ENCODE data around the gene ZNF442. TPM values are rescaled to one million over a fixed set of nuclear protein-coding genes. Genes with fewer than 3 reads are reported as not detected.
A peak's percentile ranks its signal among the peaks of the same experiment; 100 is the strongest.
"Not testable (repeated sequence)": the region's sequence is repeated elsewhere in the genome, so short reads cannot be mapped to it uniquely, and the experiment has no call there.

Gene ZNF442
- total RNA-seq, 1 experiment from 2014 or later, result 0.44 TPM

GRCh38 chr19:12364391-12365235 is 870 bp downstream of the ZNF442 start:
- H3K9me3 Mint-ChIP-seq (ENCODE audit: unreplicated experiment), result peaks cover 16% of the 10 kb centered on the region
- intact Hi-C loops (cut with micrococcal nuclease), result no loop called here

GRCh38 chr19:12362236-12362635 is 3.2 kb downstream of the ZNF442 start:
- intact Hi-C loops (cut with micrococcal nuclease); H3K27me3 Mint-ChIP-seq (ENCODE audit: insufficient read depth, unreplicated experiment); H3K36me3 Mint-ChIP-seq (ENCODE audit: insufficient read depth, unreplicated experiment); H3K4me3 Mint-ChIP-seq (ENCODE audit: unreplicated experiment); H3K27ac Mint-ChIP-seq (ENCODE audit: low read depth, unreplicated experiment); POLR2A ChIA-PET; H3K4me1 Mint-ChIP-seq (ENCODE audit: insufficient read depth, unreplicated experiment); DNase-seq (ENCODE audit: unreplicated experiment); BruUV-seq (replicated peaks); H3K9me3 Mint-ChIP-seq (ENCODE audit: unreplicated experiment): not testable (repeated sequence)
- CTCF ChIA-PET, result interaction anchor here (1.0 kb wide), 1 partner anchor 39 kb away, joined by 4 read pairs; the partner anchor contains the start of gene ZNF799

More at GRCh38 chr19:12364391-12365235, 870 bp downstream of the ZNF442 start:
- no TSS peak for BruUV-seq (replicated peaks)
- no peak for DNase-seq (ENCODE audit: unreplicated experiment)
- Mint-ChIP-seq H3K36me3 (ENCODE audit: insufficient read depth, unreplicated experiment) (no peaks in the 10 kb centered on the region), H3K4me3 (ENCODE audit: unreplicated experiment) (peak overlapping the region; percentile 82), H3K4me1 (ENCODE audit: insufficient read depth, unreplicated experiment) (no peaks in the 10 kb centered on the region), H3K27me3 (ENCODE audit: insufficient read depth, unreplicated experiment) (no peaks in the 10 kb centered on the region), H3K27ac (ENCODE audit: low read depth, unreplicated experiment) (no peak overlapping the region)
- ChIA-PET POLR2A (interaction anchor here (0.6 to 1.7 kb wide), 5 partner anchors 31 to 741 kb away, joined by 3 to 11 read pairs (median 5); partner anchors contain the start of genes ZNF136, ZNF44 and ZNF563), CTCF (interaction anchor here (0.6 to 1.1 kb wide), 3 partner anchors 8 to 194 kb away, joined by 3 to 4 read pairs (median 3); partner anchors contain the start of gene ZNF563)
- TF ChIP-seq CTCF (IDR thresholded peaks at IDR 0.05; ENCODE audit: unreplicated experiment), result no peak

- no peak for TF ChIP-seq CTCF (IDR thresholded peaks at IDR 0.05; ENCODE audit: unreplicated experiment)
- DNase-seq (ENCODE audit: unreplicated experiment), result no peak
- no peaks in the 10 kb centered on the region for H3K4me1 Mint-ChIP-seq (ENCODE audit: insufficient read depth, unreplicated experiment)
- H3K27me3 Mint-ChIP-seq (ENCODE audit: insufficient read depth, unreplicated experiment), result no peaks in the 10 kb centered on the region
- intact Hi-C loops (cut with micrococcal nuclease), result no loop called here
- CTCF ChIA-PET, result interaction anchor here (0.8 kb wide), 1 partner anchor 582 kb away, joined by 3 read pairs; no protein-coding TSS in a partner anchor
- H3K36me3 Mint-ChIP-seq (ENCODE audit: insufficient read depth, unreplicated experiment), result no peaks in the 10 kb centered on the region
- BruUV-seq (replicated peaks), result no TSS peak
- no peak overlapping the region for H3K27ac Mint-ChIP-seq (ENCODE audit: low read depth, unreplicated experiment)
- H3K9me3 Mint-ChIP-seq (ENCODE audit: unreplicated experiment), result peaks cover 16% of the 10 kb centered on the region
- POLR2A ChIA-PET, result no interaction called here
- no peak overlapping the region for H3K4me3 Mint-ChIP-seq (ENCODE audit: unreplicated experiment)
These were observed 12.1 kb downstream of the ZNF442 start for GRCh38 chr19:12353375-12353774.

GRCh38 chr19:12350890-12351197 is 14.6 kb downstream of the ZNF442 start:
- no TSS peak for BruUV-seq (replicated peaks)
- no peaks in the 10 kb centered on the region for H3K27me3 Mint-ChIP-seq (ENCODE audit: insufficient read depth, unreplicated experiment)
- intact Hi-C loops (cut with micrococcal nuclease), result no loop called here
- no peak overlapping the region for H3K4me3 Mint-ChIP-seq (ENCODE audit: unreplicated experiment)
- H3K4me1 Mint-ChIP-seq (ENCODE audit: insufficient read depth, unreplicated experiment), result no peaks in the 10 kb centered on the region
- peaks cover 27% of the 10 kb centered on the region for H3K9me3 Mint-ChIP-seq (ENCODE audit: unreplicated experiment)
- H3K27ac Mint-ChIP-seq (ENCODE audit: low read depth, unreplicated experiment), result no peak overlapping the region
- no peak for DNase-seq (ENCODE audit: unreplicated experiment)
- POLR2A ChIA-PET, result no interaction called here
- H3K36me3 Mint-ChIP-seq (ENCODE audit: insufficient read depth, unreplicated experiment), result no peaks in the 10 kb centered on the region
- TF ChIP-seq CTCF (IDR thresholded peaks at IDR 0.05; ENCODE audit: unreplicated experiment), result no peak
- CTCF ChIA-PET, result no interaction called here
